ENCODE results near the gene TNNI2. TPM values are rescaled to one million over a fixed set of nuclear protein-coding genes. Genes with fewer than 3 reads are reported as not detected.

Gene TNNI2
- total RNA-seq, 3 donors from 2014 or later = not detected

DNA sequence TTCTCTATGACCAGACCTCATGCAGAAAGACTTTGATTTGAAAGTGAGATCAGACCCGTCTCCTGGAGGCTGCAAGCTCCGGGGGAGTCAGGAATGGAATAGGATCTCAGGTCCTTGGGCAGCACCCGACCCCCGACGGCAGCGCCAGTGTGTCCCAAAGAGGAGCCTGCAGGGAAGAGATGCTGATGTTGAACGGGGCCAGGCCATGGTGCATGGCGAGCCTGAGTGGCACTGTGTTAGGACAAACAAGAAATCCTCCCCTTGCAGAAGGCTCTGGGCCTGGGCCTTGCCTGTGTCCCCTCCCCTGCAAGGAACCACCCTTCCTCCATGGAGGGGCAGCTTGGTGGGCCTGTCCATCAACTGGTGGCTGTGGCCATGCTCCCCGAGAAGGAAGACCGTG lies 24.1 kb upstream of the TNNI2 start:
- no peaks in the 10 kb centered on the region for H3K9me3 Mint-ChIP-seq
- H3K27me3 Mint-ChIP-seq (ENCODE audit: low read depth) = peaks cover 6% of the 10 kb centered on the region
- DNase-seq (no peak), ATAC-seq (no peak)
- no peak overlapping the region for H3K4me3 Mint-ChIP-seq
- H3K4me1 Mint-ChIP-seq (ENCODE audit: low read depth) = no peaks in the 10 kb centered on the region
- no peaks in the 10 kb centered on the region for H3K36me3 Mint-ChIP-seq (ENCODE audit: insufficient read depth)

DNA sequence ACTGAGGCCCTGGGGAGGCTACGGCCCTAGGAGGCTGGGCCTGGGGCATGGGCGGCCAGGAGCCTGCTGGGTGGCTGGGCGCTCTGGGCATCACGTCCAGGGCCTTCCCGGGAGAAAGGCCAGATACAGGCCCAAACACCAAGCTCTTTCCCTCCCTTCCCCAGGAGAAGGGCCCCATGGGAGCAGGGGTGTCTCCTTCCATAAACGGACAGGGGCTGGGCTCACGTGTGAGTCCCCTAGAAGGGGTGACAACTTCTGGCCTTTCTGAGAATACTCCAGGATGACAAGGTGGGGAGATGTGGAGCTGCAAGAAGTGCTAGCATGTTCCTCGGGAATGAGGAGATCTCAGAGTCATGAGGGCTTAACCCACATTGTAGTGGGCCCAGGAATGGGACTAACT lies 23.5 kb upstream of the TNNI2 start:
- H3K27me3 Mint-ChIP-seq (ENCODE audit: low read depth) = peaks cover 6% of the 10 kb centered on the region

DNA sequence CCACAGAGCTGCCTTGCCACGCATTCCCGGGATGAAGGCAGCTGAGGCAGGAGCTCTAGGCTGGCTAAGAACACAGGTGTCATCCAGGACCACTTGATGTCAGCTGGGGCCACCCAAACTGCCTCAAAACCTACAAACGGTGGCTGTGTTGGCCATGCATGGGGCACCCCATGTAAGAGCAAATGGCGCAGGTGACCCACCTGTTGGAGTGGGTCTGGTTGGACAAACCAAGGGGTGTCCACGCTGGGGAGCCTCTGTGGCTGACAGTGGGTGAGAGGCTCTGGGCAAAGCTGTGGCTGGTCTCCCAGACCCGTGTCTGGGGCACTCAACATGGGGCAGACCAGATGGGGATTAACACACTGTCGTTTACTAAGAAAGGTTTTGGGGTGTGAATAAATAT lies 23.0 kb upstream of the TNNI2 start:
- Mint-ChIP-seq H3K36me3 (ENCODE audit: insufficient read depth) (no peaks in the 10 kb centered on the region), H3K27me3 (ENCODE audit: low read depth) (peaks cover 6% of the 10 kb centered on the region)
- no peak for ATAC-seq

More for the DNA sequence above, 23.5 kb upstream of the TNNI2 start:
- Mint-ChIP-seq H3K36me3 (ENCODE audit: insufficient read depth) (no peaks in the 10 kb centered on the region), H3K4me1 (ENCODE audit: low read depth) (no peaks in the 10 kb centered on the region), H3K4me3 (no peak overlapping the region), H3K9me3 (no peaks in the 10 kb centered on the region)
- ATAC-seq (no peak), DNase-seq (no peak)

DNA sequence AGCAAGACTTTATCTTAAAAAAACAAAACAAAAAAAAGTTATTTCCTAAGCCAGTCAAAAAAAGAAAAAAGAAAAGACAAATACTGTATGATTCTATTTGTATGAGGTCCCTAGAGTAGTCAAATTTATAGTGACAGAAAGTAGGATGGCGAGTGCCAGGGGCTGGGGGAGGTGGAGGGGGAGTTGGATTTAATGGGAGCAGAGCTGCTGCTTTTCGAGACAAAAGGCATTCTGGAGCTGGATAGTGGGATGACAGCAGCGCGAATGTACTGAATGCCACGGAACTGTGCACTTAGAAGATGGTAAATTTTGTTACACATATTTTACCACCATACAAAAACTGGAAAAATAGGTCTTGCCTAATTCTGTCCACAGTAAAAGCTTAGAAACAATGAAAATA lies 21.8 kb upstream of the TNNI2 start:
- H3K4me1 Mint-ChIP-seq (ENCODE audit: low read depth) = no peaks in the 10 kb centered on the region
- ATAC-seq = no peak
- H3K27me3 Mint-ChIP-seq (ENCODE audit: low read depth) = peaks cover 10% of the 10 kb centered on the region
- no peak overlapping the region for H3K4me3 Mint-ChIP-seq
- H3K36me3 Mint-ChIP-seq (ENCODE audit: insufficient read depth) = no peaks in the 10 kb centered on the region
- no peaks in the 10 kb centered on the region for H3K9me3 Mint-ChIP-seq
- no peak for DNase-seq

More for the DNA sequence above, 23.0 kb upstream of the TNNI2 start:
- Mint-ChIP-seq H3K4me1 (ENCODE audit: low read depth) (no peaks in the 10 kb centered on the region), H3K4me3 (no peak overlapping the region), H3K9me3 (no peaks in the 10 kb centered on the region)
- DNase-seq = no peak

DNA sequence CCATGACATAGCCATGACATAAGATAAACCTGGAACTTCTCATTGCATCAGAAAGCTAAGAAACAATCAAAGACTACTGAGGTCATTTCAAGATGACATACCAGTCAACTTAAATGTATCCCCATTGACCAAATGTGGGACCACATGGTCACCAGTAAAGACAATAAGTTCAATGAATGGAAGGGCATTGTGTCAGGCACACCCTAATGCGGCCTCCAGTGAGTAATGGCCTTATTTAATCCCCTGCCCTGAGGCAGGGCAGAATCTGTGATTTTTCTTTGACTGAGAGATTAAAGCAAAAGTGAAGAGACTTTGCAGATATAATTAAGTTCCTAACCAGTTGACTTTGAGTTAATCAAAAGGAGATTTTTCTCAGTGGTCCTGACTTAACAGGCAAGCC lies 21.3 kb upstream of the TNNI2 start:
- ATAC-seq = no peak
- Mint-ChIP-seq H3K27me3 (ENCODE audit: low read depth) (peaks cover 11% of the 10 kb centered on the region), H3K36me3 (ENCODE audit: insufficient read depth) (no peaks in the 10 kb centered on the region)

DNA sequence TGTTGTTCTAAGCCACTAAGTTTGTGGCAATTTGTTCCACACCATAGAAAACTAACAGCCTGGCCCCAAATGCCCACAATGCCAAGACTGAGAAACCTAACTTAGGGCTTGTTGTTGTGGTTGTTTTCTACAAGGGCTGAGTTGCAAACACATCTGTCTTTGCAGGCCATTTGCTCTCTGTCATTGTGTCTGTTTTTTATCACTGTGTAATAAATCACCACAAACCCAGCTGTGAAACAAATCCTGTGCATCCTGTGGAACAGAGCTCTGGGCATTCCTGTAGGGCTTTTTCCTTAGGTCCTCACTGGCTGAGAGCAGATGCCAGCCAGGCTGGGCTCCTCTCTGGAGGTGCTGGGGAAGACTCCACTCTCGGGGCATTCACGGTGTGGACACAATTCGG lies 19.7 kb upstream of the TNNI2 start:
- Mint-ChIP-seq H3K9me3 (no peaks in the 10 kb centered on the region), H3K4me3 (no peak overlapping the region), H3K4me1 (ENCODE audit: low read depth) (no peaks in the 10 kb centered on the region), H3K27me3 (ENCODE audit: low read depth) (peaks cover 6% of the 10 kb centered on the region), H3K36me3 (ENCODE audit: insufficient read depth) (no peaks in the 10 kb centered on the region)
- no peak for ATAC-seq
- DNase-seq = no peak

More for the DNA sequence above, 21.3 kb upstream of the TNNI2 start:
- Mint-ChIP-seq H3K4me1 (ENCODE audit: low read depth) (no peaks in the 10 kb centered on the region), H3K9me3 (no peaks in the 10 kb centered on the region), H3K4me3 (no peak overlapping the region)
- DNase-seq = no peak

DNA sequence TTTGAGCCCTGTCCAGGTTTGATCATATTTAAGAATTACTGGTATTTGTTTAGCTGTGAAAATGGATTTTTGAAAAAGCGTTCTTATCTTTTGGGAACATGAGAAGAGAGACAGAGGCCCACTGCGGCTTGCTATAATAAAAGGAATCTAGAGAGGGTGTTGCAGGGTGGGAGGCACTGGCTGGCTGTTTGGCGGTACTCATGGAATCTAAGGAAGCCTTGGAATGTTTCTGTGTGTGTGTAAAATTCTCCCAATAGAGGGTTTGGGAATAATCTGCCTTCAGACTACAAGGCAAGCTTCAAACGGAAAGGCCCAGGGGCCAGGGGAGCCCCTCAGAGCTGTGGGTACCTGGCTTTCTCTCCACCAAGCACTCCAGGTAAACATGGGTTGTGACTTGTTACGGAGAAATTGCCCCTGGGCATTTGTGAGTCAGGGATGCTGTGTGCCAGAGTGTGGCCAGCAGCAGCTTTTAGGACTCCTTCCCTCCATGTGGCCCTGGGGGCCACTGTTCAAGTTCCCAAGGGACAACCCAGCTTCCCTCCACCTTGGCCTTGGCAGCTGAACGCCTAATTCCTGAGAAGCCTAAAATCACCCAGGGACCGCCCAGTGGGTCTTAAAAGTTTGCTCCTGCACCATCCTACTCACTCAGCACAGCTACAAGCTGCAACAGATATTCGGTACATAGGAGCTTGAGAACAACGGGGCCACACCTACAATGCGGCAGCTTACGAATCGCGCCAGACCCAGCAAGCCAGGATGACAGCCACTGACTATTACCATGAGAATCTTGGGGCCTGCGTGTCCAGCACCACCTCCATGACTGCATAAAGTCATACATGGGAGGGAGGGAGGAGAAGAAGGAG lies 18.1 kb upstream of the TNNI2 start:
- DNase-seq = no peak
- ATAC-seq = no peak
- Mint-ChIP-seq H3K27me3 (ENCODE audit: low read depth) (peaks cover 10% of the 10 kb centered on the region), H3K4me3 (no peak overlapping the region), H3K36me3 (ENCODE audit: insufficient read depth) (no peaks in the 10 kb centered on the region), H3K4me1 (ENCODE audit: low read depth) (no peaks in the 10 kb centered on the region), H3K9me3 (no peaks in the 10 kb centered on the region)

DNA sequence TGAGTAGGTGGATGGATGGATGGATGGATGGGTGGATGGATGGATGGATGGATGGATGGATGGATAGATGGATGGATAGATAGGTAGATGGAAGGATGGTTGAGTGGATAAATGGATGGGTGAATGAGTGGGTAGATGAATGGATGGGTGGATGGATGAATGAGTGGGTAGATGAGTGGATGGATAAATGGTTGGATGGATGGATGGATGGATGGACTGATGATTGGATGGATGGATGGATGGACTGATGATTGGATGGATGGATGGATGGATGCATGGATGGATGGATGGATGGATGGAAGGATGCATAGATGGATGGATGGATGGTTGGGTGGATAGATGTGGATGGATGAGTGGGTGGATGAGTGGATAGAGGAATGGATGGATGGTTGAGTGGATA lies 17.2 kb upstream of the TNNI2 start:
- no peaks in the 10 kb centered on the region for H3K9me3 Mint-ChIP-seq
- H3K36me3 Mint-ChIP-seq (ENCODE audit: insufficient read depth) = no peaks in the 10 kb centered on the region
- no peaks in the 10 kb centered on the region for H3K4me1 Mint-ChIP-seq (ENCODE audit: low read depth)
- no peak overlapping the region for H3K4me3 Mint-ChIP-seq
- H3K27me3 Mint-ChIP-seq (ENCODE audit: low read depth) = peaks cover 10% of the 10 kb centered on the region
- no peak for ATAC-seq
- DNase-seq = no peak

DNA sequence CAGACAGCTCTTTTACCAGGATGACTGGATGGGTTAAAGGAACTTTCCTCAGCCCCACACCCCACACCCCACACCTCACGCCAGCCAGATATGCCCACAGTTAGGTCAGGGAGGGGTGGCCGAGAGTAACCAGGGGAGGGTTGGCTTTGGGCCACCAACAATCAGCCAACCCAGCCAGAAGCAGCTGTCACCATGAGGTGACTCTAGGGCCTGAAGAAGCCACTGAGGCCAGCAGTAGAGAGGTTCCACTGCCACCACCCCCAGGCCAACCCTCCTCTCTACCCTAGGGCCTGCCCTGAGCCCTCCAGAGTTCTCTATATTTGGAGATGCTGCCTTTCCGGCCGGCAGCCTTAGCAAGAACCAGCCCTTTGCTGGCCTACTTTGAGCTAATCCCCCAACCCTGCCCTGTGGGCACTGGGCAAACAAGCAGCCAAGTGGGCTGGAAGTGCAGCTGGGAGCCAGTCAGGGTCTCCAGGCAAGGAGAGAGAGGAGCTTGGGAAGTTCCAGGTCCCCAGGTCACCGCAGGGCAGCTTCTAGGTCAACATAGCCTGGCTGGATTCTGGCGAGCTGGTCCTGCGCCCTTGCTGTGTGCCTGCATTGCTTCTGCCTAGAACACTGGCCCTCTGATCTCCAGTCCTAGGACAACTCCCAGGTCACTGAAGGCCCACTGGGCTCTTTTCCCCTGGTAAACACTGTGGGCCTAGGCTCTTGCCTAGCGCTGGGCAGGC lies 16.0 kb upstream of the TNNI2 start:
- no peak for DNase-seq

DNA sequence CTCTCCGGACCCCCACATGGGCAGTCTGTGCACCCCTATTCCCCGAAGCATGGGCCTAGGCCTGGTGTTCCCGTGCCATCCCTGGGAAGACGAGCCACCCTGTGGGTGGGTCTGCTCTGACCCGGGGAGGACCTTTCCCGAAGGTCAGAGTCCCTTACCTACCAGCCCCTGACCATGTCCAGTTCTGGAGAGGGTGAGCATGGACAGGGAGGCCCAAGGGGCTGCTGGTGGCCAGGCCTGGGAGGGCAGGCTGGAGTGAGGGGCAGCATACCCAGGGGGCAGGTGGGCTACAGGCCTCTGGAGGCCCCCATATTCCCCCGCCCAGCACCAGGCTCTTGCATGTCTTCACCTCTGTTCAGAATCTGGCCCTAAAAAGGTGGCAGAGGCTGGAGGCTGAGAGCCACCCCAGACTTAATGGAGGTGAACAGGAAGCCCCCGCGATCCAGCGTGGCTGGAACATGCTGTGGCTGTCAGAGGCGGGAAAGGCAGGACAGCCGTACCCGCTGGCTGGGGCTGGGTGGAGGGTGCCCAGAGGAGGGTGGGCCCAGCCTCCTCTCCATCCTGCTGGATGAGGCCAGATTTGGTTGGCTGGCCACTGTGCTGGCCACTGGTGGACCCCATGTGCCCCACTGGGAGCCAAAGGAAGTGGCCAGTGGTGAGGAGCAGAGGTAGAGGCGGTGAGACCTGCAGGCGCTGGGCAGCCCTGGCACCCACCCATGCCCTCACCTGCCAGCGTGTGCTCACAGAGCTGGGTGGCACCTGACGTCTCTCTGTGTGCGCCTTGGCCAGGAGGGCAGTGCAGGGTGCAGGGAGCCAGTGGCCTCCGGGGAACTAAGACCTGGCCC lies 15.2 kb upstream of the TNNI2 start:
- Mint-ChIP-seq H3K27me3 (ENCODE audit: low read depth) (peaks cover 13% of the 10 kb centered on the region), H3K4me3 (no peak overlapping the region), H3K4me1 (ENCODE audit: low read depth) (no peaks in the 10 kb centered on the region), H3K9me3 (no peaks in the 10 kb centered on the region), H3K36me3 (ENCODE audit: insufficient read depth) (no peaks in the 10 kb centered on the region)
- ATAC-seq = no peak
- no peak for DNase-seq

More for the DNA sequence above, 16.0 kb upstream of the TNNI2 start:
- no peak for ATAC-seq
- Mint-ChIP-seq H3K4me3 (no peak overlapping the region), H3K9me3 (no peaks in the 10 kb centered on the region), H3K4me1 (ENCODE audit: low read depth) (no peaks in the 10 kb centered on the region), H3K36me3 (ENCODE audit: insufficient read depth) (no peaks in the 10 kb centered on the region), H3K27me3 (ENCODE audit: low read depth) (peaks cover 12% of the 10 kb centered on the region)

DNA sequence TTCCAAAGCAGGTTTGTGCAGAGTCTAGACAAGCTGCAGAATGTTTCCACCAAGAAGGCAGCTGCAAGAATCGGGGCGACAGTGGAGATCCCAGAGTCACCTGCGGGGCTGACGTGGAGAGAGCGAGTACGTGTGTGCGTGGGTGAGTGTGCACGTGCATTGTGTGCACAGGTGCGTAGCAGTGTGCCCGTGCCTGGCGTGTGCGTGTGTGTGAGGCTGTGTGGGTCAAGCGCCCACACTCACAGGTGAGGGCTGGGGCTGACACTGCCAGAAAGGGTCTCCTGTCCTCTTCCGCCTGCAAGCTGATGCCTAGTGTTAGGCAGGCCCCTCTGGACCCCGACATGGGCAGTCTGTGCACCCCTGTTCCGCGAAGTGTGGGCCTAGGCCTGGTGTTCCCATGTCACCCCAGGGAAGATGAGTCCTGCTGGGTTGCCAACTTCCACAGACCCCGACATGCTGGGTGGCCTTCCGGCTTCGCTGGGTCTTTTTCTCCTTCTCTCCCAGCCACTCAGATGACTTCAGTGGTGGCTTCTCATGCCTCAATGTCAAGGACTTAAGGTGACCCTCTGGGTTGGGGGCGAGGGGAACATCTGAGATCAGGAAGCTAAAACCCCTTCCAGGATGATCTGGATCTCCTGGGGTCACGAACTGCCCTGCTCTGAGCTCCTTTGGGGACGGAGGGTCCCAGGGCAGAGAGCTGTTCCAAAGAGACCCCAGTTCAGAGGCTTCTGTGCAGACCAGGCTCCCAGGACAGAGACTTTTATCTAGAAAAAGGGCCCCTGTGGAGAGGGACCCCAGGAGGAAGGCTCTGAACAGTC lies 14.4 kb upstream of the TNNI2 start:
- no peak for ATAC-seq
- H3K4me3 Mint-ChIP-seq = no peak overlapping the region
- no peaks in the 10 kb centered on the region for H3K4me1 Mint-ChIP-seq (ENCODE audit: low read depth)
- no peak for DNase-seq
- peaks cover 14% of the 10 kb centered on the region for H3K27me3 Mint-ChIP-seq (ENCODE audit: low read depth)
- no peaks in the 10 kb centered on the region for H3K36me3 Mint-ChIP-seq (ENCODE audit: insufficient read depth)
- H3K9me3 Mint-ChIP-seq = no peaks in the 10 kb centered on the region

DNA sequence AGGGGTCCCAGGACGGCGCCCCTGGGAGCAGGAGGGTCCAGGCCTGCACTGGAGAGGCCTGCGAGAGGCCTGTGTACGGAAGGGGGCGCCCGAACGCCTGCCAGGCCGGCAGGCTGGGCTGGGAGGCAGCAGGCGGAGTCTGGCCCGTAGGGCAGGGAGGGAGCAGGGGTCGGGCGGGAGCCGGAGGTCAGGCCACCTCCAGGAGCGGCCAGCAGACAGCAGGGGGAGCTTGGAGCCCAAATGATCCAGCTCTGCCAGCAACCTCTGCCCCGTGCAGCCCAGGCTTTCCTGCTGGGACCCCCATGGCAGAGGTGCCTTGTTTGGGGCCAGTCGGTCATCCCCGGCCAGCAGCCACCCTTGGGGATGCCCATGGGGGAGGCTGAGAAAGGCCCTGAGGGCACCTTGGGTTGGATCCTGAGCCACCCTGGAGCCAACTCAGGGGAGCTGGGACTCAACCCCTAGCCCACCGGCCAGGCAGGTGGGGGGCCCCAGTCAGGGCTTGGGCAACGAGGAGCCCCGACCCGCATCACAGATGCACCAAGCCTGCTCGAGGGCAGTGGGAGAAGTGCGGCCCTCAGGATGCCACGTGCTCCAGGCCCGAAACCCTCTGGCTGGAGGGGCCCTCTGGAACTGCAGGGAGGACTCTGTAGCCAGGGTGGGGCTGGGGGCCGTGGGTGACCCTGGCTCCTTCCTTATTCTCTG lies 13.6 kb upstream of the TNNI2 start:
- H3K9me3 Mint-ChIP-seq = no peaks in the 10 kb centered on the region
- peaks cover 14% of the 10 kb centered on the region for H3K27me3 Mint-ChIP-seq (ENCODE audit: low read depth)
- DNase-seq (no peak), ATAC-seq (no peak)
- no peaks in the 10 kb centered on the region for H3K36me3 Mint-ChIP-seq (ENCODE audit: insufficient read depth)
- H3K4me3 Mint-ChIP-seq = no peak overlapping the region
- H3K4me1 Mint-ChIP-seq (ENCODE audit: low read depth) = no peaks in the 10 kb centered on the region

DNA sequence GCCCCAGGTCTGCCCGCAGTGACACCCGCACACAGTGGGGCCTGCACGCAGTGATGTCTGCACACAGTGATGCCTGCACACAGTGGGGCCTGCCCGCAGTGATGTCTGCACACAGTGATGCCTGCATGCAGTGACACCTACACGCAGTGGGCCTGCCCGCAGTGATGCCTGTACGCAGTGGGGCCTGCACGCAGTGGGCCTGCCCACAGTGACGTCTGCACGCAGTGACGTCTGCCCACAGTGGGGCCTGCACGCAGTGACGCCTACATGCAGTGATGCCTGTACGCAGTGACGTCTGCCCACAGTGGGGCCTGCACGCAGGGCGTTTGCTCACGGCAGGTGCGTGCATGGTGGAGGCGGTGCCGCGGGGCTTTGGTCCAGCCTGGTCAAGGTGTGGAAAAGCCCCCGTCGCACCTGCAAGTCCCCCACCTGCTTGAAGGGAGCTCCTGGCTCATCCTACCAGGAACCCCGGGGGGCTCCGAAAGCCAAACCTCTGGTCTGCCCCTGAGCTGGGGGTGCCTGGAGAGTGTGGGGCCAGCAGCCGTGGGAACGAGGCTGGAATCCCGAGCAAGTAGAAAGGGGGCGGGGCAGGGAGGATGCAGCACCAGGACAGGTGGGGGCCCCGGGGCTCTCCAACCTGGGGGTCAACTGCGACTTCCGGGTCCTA lies 12.9 kb upstream of the TNNI2 start:
- Mint-ChIP-seq H3K4me3 (no peak overlapping the region), H3K36me3 (ENCODE audit: insufficient read depth) (no peaks in the 10 kb centered on the region), H3K9me3 (no peaks in the 10 kb centered on the region), H3K4me1 (ENCODE audit: low read depth) (no peaks in the 10 kb centered on the region), H3K27me3 (ENCODE audit: low read depth) (peaks cover 17% of the 10 kb centered on the region)
- no peak for ATAC-seq
- no peak for DNase-seq
